Measurements from ENCODE around the gene COG6.

GRCh38 chr13:39655569-39656324, at the start of gene COG6:
- TF ChIP-seq SMC3 (IDR thresholded peaks at IDR 0.05; ENCODE audit: low read depth, low read length) (no peak), POLR2A (IDR thresholded peaks at IDR 0.05; ENCODE audit: low read depth, low read length) (peak; percentile 40; the same call in 1 of the 2 replicates), NFE2L2 (IDR thresholded peaks at IDR 0.05; ENCODE audit: low read depth, low read length) (no peak), CTCF (conservative IDR thresholded peaks at IDR 0.05; ENCODE audit: low read depth, low read length) (no peak), RCOR1 (IDR thresholded peaks at IDR 0.05; ENCODE audit: insufficient replicate concordance, low read length) (no peak), RAD21 (IDR thresholded peaks at IDR 0.05; ENCODE audit: low read length) (no peak), MAZ (IDR thresholded peaks at IDR 0.05; ENCODE audit: borderline replicate concordance, low read depth, low read length) (no peak), USF2 (IDR thresholded peaks at IDR 0.05; ENCODE audit: low read depth, low read length) (no peak), MXI1 (IDR thresholded peaks at IDR 0.05; ENCODE audit: borderline replicate concordance, low read depth, low read length) (peak; percentile 39; the same call in 1 of the 2 replicates)

Data from IMR-90 (cell line).